T-cell (primary cell): ENCODE results near the gene KCNK2. TPM values are rescaled to one million over a fixed set of nuclear protein-coding genes. Genes with fewer than 3 reads are reported as not detected.

ENCODE experiments used
- ATAC-seq, 4 experiments: fragments of 200-7000 bp in 3 of 4; fragments of 150-1000 bp in 1 of 4; cut with Tn5 transposase; replicated peaks in 1 of 4; 1 replicate in 3 of 4; 2 replicates in 1 of 4; pipeline ENCODE4 v1.10.0; 2021; ENCODE audit warnings: moderate library complexity in 3 of 4, mild to moderate bottlenecking in 2 of 4, moderate number of reproducible peaks in 1 of 4
- CTCF ChIA-PET, 2 donors: fragments of 300-600 bp; sonication (Branson Sonifier 250); formaldehyde crosslinking; loops; one replicate each; lab custom pipeline; 2022; ENCODE audit warnings: antibody characterized with exemption in 2 of 2; lab: Charles Lee
- POLR2A ChIA-PET, 2 donors: fragments of 300-600 bp; sonication (Branson Sonifier 250); formaldehyde crosslinking; loops; one replicate each; lab custom pipeline; 2022; ENCODE audit warnings: antibody characterized with exemption in 2 of 2; lab: Charles Lee
- DNase-seq, 35 experiments: peaks; one replicate each; pipeline versions ENCODE4 v3.0.0 to v3.0.0-alpha.2; 2013 to 2023
- H3K27ac ChIP-seq: one replicate; pipeline ENCODE4 v1.5.1; 2013; ENCODE audit warnings: low read length
- H3K27me3 ChIP-seq, 2 experiments: replicated peaks in 1 of 2; 1 replicate in 1 of 2; 2 replicates in 1 of 2; pipeline versions ENCODE4 v1.6.1 to v1.7.0; 2013; ENCODE audit warnings: low read length in 1 of 2, mixed read lengths in 1 of 2; ENCODE audit not compliant: control insufficient read depth in 2 of 2, insufficient read depth in 2 of 2; ENCODE audit errors: extremely low read depth in 1 of 2
- H3K36me3 ChIP-seq, 2 donors: 1 replicate in 1 of 2; 2 replicates in 1 of 2; pipeline versions ENCODE4 v1.6.1 to v1.7.0; 2013; ENCODE audit warnings: low read length in 1 of 2; ENCODE audit not compliant: control insufficient read depth in 2 of 2, insufficient read depth in 1 of 2; ENCODE audit errors: extremely low read depth in 1 of 2
- H3K4me1 ChIP-seq, 2 experiments: 1 replicate in 1 of 2; 2 replicates in 1 of 2; pipeline versions ENCODE4 v1.6.1 to v1.7.0; 2013; ENCODE audit warnings: low read length in 2 of 2, mixed read lengths in 1 of 2; ENCODE audit not compliant: insufficient read depth in 2 of 2, control insufficient read depth in 1 of 2; ENCODE audit errors: extremely low read depth in 1 of 2
- H3K4me3 ChIP-seq, 2 donors: 1 replicate in 1 of 2; 2 replicates in 1 of 2; pipeline versions ENCODE4 v1.5.1 to v1.7.0; 2013; ENCODE audit warnings: mild to moderate bottlenecking in 2 of 2, low read length in 1 of 2, moderate library complexity in 1 of 2; ENCODE audit not compliant: control insufficient read depth in 1 of 2; ENCODE audit errors: extremely low read depth in 1 of 2
- H3K9me3 ChIP-seq: 2 replicates; pipeline ENCODE4 v1.7.0; 2013
- H3K27ac Mint-ChIP-seq, 2 donors: one replicate each; pipeline ENCODE4 v1.8.0; 2020 to 2021; ENCODE audit warnings: mild to moderate bottlenecking in 2 of 2, mixed read lengths in 2 of 2
- H3K27me3 Mint-ChIP-seq, 2 donors: one replicate each; pipeline ENCODE4 v1.8.0; 2021 to 2022; ENCODE audit warnings: mixed read lengths in 2 of 2
- H3K36me3 Mint-ChIP-seq: one replicate; pipeline ENCODE4 v1.8.0; 2021; ENCODE audit warnings: mixed read lengths
- H3K4me1 Mint-ChIP-seq, 3 donors: one replicate each; pipeline ENCODE4 v1.8.0; 2020 to 2022; ENCODE audit warnings: mixed read lengths in 3 of 3, mild to moderate bottlenecking in 1 of 3
- H3K4me3 Mint-ChIP-seq, 3 donors: one replicate each; pipeline ENCODE4 v1.8.0; 2020 to 2022; ENCODE audit warnings: mild to moderate bottlenecking in 3 of 3, mixed read lengths in 3 of 3, moderate library complexity in 3 of 3
- H3K9me3 Mint-ChIP-seq, 3 donors: one replicate each; pipeline ENCODE4 v1.8.0; 2020 to 2022; ENCODE audit warnings: mixed read lengths in 3 of 3
- WGBS: methylation state at CpG from one replicate; pipeline ENCODE4 v1.1.5; 2013; ENCODE audit warnings: missing lambda C conversion rate; ENCODE audit not compliant: insufficient coverage; 5-methylcytosine and 5-hydroxymethylcytosine counted together
- total RNA-seq, 35 experiments: library from RNA in 6 of 35; stranded (reverse) in 6 of 35; fragments of 120-200 nt in 1 of 35; gene quantifications; one replicate each; pipeline versions ENCODE4 v1.2.1 to v1.2.4 and lab custom pipeline; 2013 to 2026

Gene KCNK2
- total RNA-seq, 5 donors from 2014 or later (not counting 1 experiment from before 2014, with no cell fraction given) = not detected

DNA sequence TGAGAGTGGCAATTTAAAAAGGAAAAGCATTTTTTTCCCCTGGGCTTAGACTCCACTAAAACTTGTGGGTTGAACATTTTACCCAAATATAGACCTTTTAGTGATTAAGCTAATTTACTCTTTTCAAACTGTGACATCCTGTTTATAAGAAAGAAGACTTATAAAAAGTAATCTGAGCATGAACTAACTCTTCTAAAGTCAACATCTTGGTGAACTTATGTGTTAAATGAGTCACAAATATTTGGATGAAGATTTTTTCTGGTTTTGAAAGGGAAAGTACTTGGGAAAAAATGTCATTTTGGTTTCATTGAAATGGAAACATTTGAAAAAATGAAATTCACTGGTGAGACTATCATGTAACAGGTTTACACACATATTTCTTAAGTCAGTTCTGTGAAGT lies 109.8 kb downstream of the KCNK2 start:
- Mint-ChIP-seq H3K27ac (no peak overlapping the region), H3K9me3 (no peaks in the 10 kb centered on the region), H3K4me1 (no peaks in the 10 kb centered on the region), H3K4me3 (no peak overlapping the region), H3K36me3 (no peaks in the 10 kb centered on the region), H3K27me3 (peaks cover 2 to 6% of the 10 kb centered on the region in 2 donors)
- Histone ChIP-seq H3K4me1 (no peaks in the 10 kb centered on the region), H3K27ac (no peak overlapping the region), H3K27me3 (no peaks in the 10 kb centered on the region), H3K36me3 (no peaks in the 10 kb centered on the region), H3K4me3 (no peak overlapping the region), H3K9me3 (no peaks in the 10 kb centered on the region)
- no peak for ATAC-seq
- POLR2A ChIA-PET = no interaction called here
- CTCF ChIA-PET = no interaction called here
- no peak for DNase-seq

GRCh38 chr1:215198021-215198420 lies 115.5 kb downstream of the KCNK2 start:
- no peaks in the 10 kb centered on the region for H3K36me3 ChIP-seq
- H3K4me3 ChIP-seq = no peak overlapping the region
- no peak overlapping the region for H3K27ac Mint-ChIP-seq
- no peaks in the 10 kb centered on the region for H3K4me1 ChIP-seq
- H3K27ac ChIP-seq = no peak overlapping the region
- peaks cover 0 to 3% (median 0%) of the 10 kb centered on the region in 3 donors for H3K9me3 Mint-ChIP-seq
- no peaks in the 10 kb centered on the region for H3K9me3 ChIP-seq
- DNase-seq = no peak
- H3K36me3 Mint-ChIP-seq = no peaks in the 10 kb centered on the region
- no peaks in the 10 kb centered on the region for H3K27me3 ChIP-seq
- no peak for ATAC-seq
- no peaks in the 10 kb centered on the region for H3K27me3 Mint-ChIP-seq
- WGBS = no CpG with 5 or more reads among the region's 1 CpG
- ChIA-PET POLR2A (no interaction called here), CTCF (no interaction called here)
- H3K4me1 Mint-ChIP-seq = no peaks in the 10 kb centered on the region
- H3K4me3 Mint-ChIP-seq = no peak overlapping the region

DNA sequence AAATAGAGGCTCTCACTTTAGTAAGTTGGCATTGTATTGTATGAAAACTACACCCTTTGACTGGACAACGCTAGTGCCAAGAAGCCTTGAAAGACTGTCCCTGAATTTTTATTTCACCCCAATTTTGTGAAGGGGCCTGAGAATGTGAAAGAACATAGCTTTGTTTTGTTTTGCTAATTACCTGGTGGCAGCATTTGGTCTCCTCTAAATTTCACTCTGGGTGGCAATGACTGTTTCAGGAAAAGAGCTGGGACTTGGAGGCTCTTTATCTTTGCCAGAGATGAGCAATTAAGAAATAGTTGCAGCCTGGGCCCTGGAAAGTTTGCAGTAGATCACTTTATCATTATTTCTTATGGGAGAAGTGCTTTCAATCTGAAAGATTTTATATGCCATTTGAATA lies 117.6 kb downstream of the KCNK2 start:
- Mint-ChIP-seq H3K4me3 (no peak overlapping the region), H3K27me3 (no peaks in the 10 kb centered on the region), H3K9me3 (peaks cover 0 to 3% (median 0%) of the 10 kb centered on the region in 3 donors), H3K4me1 (no peaks in the 10 kb centered on the region), H3K36me3 (no peaks in the 10 kb centered on the region), H3K27ac (no peak overlapping the region)
- H3K27ac ChIP-seq = no peak overlapping the region
- no peaks in the 10 kb centered on the region for H3K27me3 ChIP-seq
- DNase-seq (no peak), ATAC-seq (no peak)
- POLR2A ChIA-PET = interaction anchor here in 1 of 2 donors (0.6 kb wide), 1 partner anchor 248 kb away, joined by 4 read pairs; no protein-coding TSS in a partner anchor
- no peaks in the 10 kb centered on the region for H3K36me3 ChIP-seq
- no peak overlapping the region for H3K4me3 ChIP-seq
- H3K4me1 ChIP-seq = no peaks in the 10 kb centered on the region
- CTCF ChIA-PET = no interaction called here
- WGBS = no CpG with 5 or more reads among the region's 1 CpG
- H3K9me3 ChIP-seq = no peaks in the 10 kb centered on the region

DNA sequence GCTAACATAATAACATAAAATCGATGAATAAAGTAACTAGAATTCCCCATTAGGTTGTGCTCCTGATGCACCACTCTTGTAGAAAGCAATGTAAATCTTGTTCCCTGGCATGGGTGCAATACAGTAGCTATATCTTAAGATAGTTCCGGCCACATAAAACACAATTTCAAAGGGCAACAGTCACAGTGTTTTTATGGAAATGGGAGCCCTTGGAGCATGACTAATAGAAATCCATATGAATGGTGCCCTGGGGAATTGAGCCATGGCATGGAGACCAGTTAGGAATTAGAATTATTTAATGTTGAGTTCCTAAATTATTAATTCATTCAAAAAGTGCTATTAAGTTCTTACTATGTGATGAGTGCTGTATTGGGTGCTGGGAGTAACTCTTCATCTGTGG lies 118.7 kb downstream of the KCNK2 start:
- H3K27me3 ChIP-seq = no peaks in the 10 kb centered on the region
- ATAC-seq (no peak), DNase-seq (no peak)
- 100% methylated on average over 1 of the region's 2 CpGs for WGBS
- POLR2A ChIA-PET = no interaction called here
- Mint-ChIP-seq H3K4me1 (no peaks in the 10 kb centered on the region), H3K9me3 (peaks cover 0 to 3% (median 0%) of the 10 kb centered on the region in 3 donors), H3K27me3 (no peaks in the 10 kb centered on the region), H3K36me3 (no peaks in the 10 kb centered on the region), H3K4me3 (no peak overlapping the region), H3K27ac (no peak overlapping the region)
- H3K36me3 ChIP-seq = no peaks in the 10 kb centered on the region
- H3K9me3 ChIP-seq = no peaks in the 10 kb centered on the region
- CTCF ChIA-PET = no interaction called here
- no peaks in the 10 kb centered on the region for H3K4me1 ChIP-seq
- no peak overlapping the region for H3K27ac ChIP-seq
- no peak overlapping the region for H3K4me3 ChIP-seq

DNA sequence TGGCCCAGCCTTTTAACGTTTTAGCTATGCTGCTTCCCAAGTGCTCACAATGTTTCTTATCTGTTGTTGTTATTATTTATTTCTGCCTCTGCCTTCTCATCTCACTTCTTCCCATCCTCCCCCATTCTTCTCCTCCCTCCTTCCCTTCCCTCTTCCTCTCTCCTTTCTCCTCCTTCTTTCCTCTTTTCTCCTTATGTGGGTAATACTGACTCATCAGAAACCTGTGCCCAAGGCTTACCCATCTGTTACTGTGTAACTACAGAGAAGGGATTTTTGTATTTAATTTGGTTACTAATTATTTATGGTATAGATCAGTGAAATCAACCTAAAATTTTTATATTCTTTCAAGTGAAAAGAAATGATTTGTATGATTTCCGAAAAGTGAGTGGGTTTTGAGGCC lies 120.3 kb downstream of the KCNK2 start:
- Histone ChIP-seq H3K4me1 (no peaks in the 10 kb centered on the region), H3K4me3 (no peak overlapping the region), H3K36me3 (no peaks in the 10 kb centered on the region), H3K27ac (no peak overlapping the region), H3K27me3 (no peaks in the 10 kb centered on the region), H3K9me3 (no peaks in the 10 kb centered on the region)
- Mint-ChIP-seq H3K36me3 (no peaks in the 10 kb centered on the region), H3K27ac (no peak overlapping the region), H3K4me3 (no peak overlapping the region), H3K4me1 (no peaks in the 10 kb centered on the region), H3K9me3 (peaks cover 0 to 3% (median 0%) of the 10 kb centered on the region in 3 donors), H3K27me3 (no peaks in the 10 kb centered on the region)
- no peak for DNase-seq
- POLR2A ChIA-PET = no interaction called here
- ATAC-seq = no peak
- CTCF ChIA-PET = no interaction called here
- no CpG with 5 or more reads among the region's 2 CpGs for WGBS

DNA sequence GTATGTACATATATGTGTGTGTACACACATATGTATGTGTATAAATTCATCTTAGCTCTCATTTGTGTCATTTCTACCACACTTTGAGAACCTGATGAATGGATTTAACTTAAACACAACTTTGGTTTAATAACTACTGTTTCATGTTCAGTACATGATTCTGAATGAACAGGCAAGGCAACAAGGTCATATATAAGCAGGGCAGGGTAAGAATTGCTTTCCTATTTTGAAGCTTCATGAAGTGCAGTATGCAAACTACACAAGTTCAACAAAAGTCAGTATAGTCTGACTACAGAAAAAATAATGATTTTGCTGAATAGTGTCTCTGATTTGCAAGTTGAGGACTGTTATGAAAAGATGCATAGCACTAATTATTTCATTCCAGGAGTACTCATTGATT lies 127.6 kb downstream of the KCNK2 start:
- no peaks in the 10 kb centered on the region for H3K36me3 ChIP-seq
- Mint-ChIP-seq H3K4me3 (no peak overlapping the region), H3K27me3 (peaks cover 0 to 3% of the 10 kb centered on the region in 2 donors), H3K36me3 (no peaks in the 10 kb centered on the region), H3K4me1 (no peaks in the 10 kb centered on the region), H3K27ac (no peak overlapping the region), H3K9me3 (no peaks in the 10 kb centered on the region)
- H3K4me3 ChIP-seq = no peak overlapping the region
- no peaks in the 10 kb centered on the region for H3K27me3 ChIP-seq
- CTCF ChIA-PET = no interaction called here
- ATAC-seq (no peak), DNase-seq (no peak)
- no peak overlapping the region for H3K27ac ChIP-seq
- POLR2A ChIA-PET = no interaction called here
- no peaks in the 10 kb centered on the region for H3K4me1 ChIP-seq
- H3K9me3 ChIP-seq = no peaks in the 10 kb centered on the region

GRCh38 chr1:215215846-215216245 lies 133.3 kb downstream of the KCNK2 start:
- DNase-seq = no peak
- ATAC-seq = no peak
- H3K36me3 Mint-ChIP-seq = no peaks in the 10 kb centered on the region
- ChIA-PET CTCF (no interaction called here), POLR2A (no interaction called here)
- Histone ChIP-seq H3K4me3 (no peak overlapping the region), H3K27ac (no peak overlapping the region), H3K9me3 (no peaks in the 10 kb centered on the region), H3K36me3 (no peaks in the 10 kb centered on the region), H3K4me1 (no peaks in the 10 kb centered on the region), H3K27me3 (no peaks in the 10 kb centered on the region)
- no peak overlapping the region for H3K27ac Mint-ChIP-seq
- H3K4me3 Mint-ChIP-seq = no peak overlapping the region
- no peaks in the 10 kb centered on the region for H3K4me1 Mint-ChIP-seq
- H3K9me3 Mint-ChIP-seq = no peaks in the 10 kb centered on the region
- WGBS = no CpG with 5 or more reads among the region's 1 CpG
- H3K27me3 Mint-ChIP-seq = peaks cover 3% of the 10 kb centered on the region in 2 donors
